OCI-LY3 (cell line): ENCODE measurements around the gene FTCD.

Experiments used
- H2AFZ ChIP-seq: fragments of 200-600, 300-600 bp; shearing (Covaris generic); 2 replicates; pipeline ENCODE4 v1.6.0; 2014; ENCODE audit warnings: antibody characterized with exemption, low read depth, low read length
- H3K27ac ChIP-seq: fragments of 200-600, 300-600 bp; sonication (generic); 2 replicates; pipeline ENCODE4 v1.5.1; 2014; ENCODE audit warnings: mild to moderate bottlenecking, low read length, moderate library complexity, mixed read lengths
- H3K27me3 ChIP-seq: fragments of 200-600, 300-600 bp; sonication (generic); 2 replicates; pipeline ENCODE4 v1.6.1; 2014; ENCODE audit warnings: low read depth, low read length, mixed read lengths
- H3K36me3 ChIP-seq: fragments of 200-600, 300-600 bp; sonication (generic); replicated peaks from 2 replicates; pipeline ENCODE3; 2014; ENCODE audit warnings: low read depth, low read length, mixed read lengths
- H3K4me1 ChIP-seq: fragments of 300-600, 200-600 bp; sonication (generic); 2 replicates; pipeline ENCODE4 v1.6.1; 2014; ENCODE audit warnings: low read length, mixed read lengths
- H3K4me2 ChIP-seq: fragments of 200-600, 300-600 bp; sonication (generic); 2 replicates; pipeline ENCODE4 v1.6.1; 2014; ENCODE audit warnings: low read length, mixed read lengths
- H3K4me3 ChIP-seq: fragments of 300-600, 200-600 bp; sonication (generic); 2 replicates; pipeline ENCODE4 v1.5.1; 2014; ENCODE audit warnings: antibody characterized with exemption, mild to moderate bottlenecking, low read length, moderate library complexity
- H3K79me2 ChIP-seq: fragments of 300-600, 200-600 bp; shearing (Covaris generic); 2 replicates; pipeline ENCODE4 v1.6.1; 2014; ENCODE audit warnings: mild to moderate bottlenecking, low read length, mixed read lengths
- H3K9ac ChIP-seq: fragments of 300-600, 200-600 bp; shearing (Covaris generic); 2 replicates; pipeline ENCODE4 v1.6.0; 2014; ENCODE audit warnings: mild to moderate bottlenecking, low read length, moderate library complexity
- H3K9me3 ChIP-seq: fragments of 200-600, 300-600 bp; shearing (Covaris generic); 2 replicates; pipeline ENCODE4 v1.6.1; 2014; ENCODE audit warnings: low read length, mixed read lengths; ENCODE audit not compliant: insufficient read depth
- H4K20me1 ChIP-seq: fragments of 200-600, 300-600 bp; sonication (generic); 2 replicates; pipeline ENCODE4 v1.6.1; 2016; ENCODE audit warnings: low read length, mixed read lengths; ENCODE audit not compliant: insufficient read depth
- CTCF ChIP-seq: fragments of 200-600, 300-600 bp; sonication (generic); IDR thresholded peaks from 2 replicates; pipeline ENCODE4 v1.5.1; 2014; ENCODE audit warnings: antibody characterized with exemption, low read length, low read depth
- EZH2phosphoT487 ChIP-seq: fragments of 200-600 bp; shearing (Covaris generic); IDR thresholded peaks from 2 replicates; pipeline ENCODE4 v1.6.1; 2018; ENCODE audit warnings: antibody characterized with exemption, mixed run types, low read depth

FTCD gene

GRCh38 chr21:46161633-46162592 is 6.5 kb upstream of the FTCD start:
- no peaks in the 10 kb centered on the region for H3K36me3 ChIP-seq
- H2AFZ ChIP-seq = no peak overlapping the region
- H3K4me1 ChIP-seq = no peaks in the 10 kb centered on the region
- no peak overlapping the region for H3K9ac ChIP-seq
- TF ChIP-seq EZH2phosphoT487 = no peak
- TF ChIP-seq CTCF = no peak
- H3K9me3 ChIP-seq = no peaks in the 10 kb centered on the region
- no peak overlapping the region for H3K4me2 ChIP-seq
- H3K27me3 ChIP-seq = no peaks in the 10 kb centered on the region
- H3K4me3 ChIP-seq = no peak overlapping the region
- H3K79me2 ChIP-seq = no peaks in the 10 kb centered on the region
- H4K20me1 ChIP-seq = no peaks in the 10 kb centered on the region
- H3K27ac ChIP-seq = no peak overlapping the region

GRCh38 chr21:46160907-46161632 is 5.7 kb upstream of the FTCD start:
- Histone ChIP-seq H3K27ac (no peak overlapping the region), H3K79me2 (no peaks in the 10 kb centered on the region), H3K36me3 (no peaks in the 10 kb centered on the region), H4K20me1 (no peaks in the 10 kb centered on the region), H2AFZ (no peak overlapping the region), H3K27me3 (no peaks in the 10 kb centered on the region), H3K4me1 (no peaks in the 10 kb centered on the region), H3K4me3 (no peak overlapping the region), H3K9ac (no peak overlapping the region), H3K4me2 (no peak overlapping the region), H3K9me3 (no peaks in the 10 kb centered on the region)
- no peak for TF ChIP-seq EZH2phosphoT487
- TF ChIP-seq CTCF = no peak

GRCh38 chr21:46160657-46160906 is 5.2 kb upstream of the FTCD start:
- H3K9ac ChIP-seq = no peak overlapping the region
- H3K27ac ChIP-seq = no peak overlapping the region
- H3K79me2 ChIP-seq = no peaks in the 10 kb centered on the region
- no peaks in the 10 kb centered on the region for H3K27me3 ChIP-seq
- no peaks in the 10 kb centered on the region for H3K9me3 ChIP-seq
- H3K4me1 ChIP-seq = no peaks in the 10 kb centered on the region
- no peak overlapping the region for H3K4me3 ChIP-seq
- no peak overlapping the region for H3K4me2 ChIP-seq
- H3K36me3 ChIP-seq = no peaks in the 10 kb centered on the region
- TF ChIP-seq CTCF = no peak
- TF ChIP-seq EZH2phosphoT487 = no peak
- H4K20me1 ChIP-seq = no peaks in the 10 kb centered on the region
- no peak overlapping the region for H2AFZ ChIP-seq

- no peaks in the 10 kb centered on the region for H3K4me1 ChIP-seq
- H2AFZ ChIP-seq = no peak overlapping the region
- H3K4me3 ChIP-seq = no peak overlapping the region
- H3K27ac ChIP-seq = no peak overlapping the region
- no peaks in the 10 kb centered on the region for H3K9me3 ChIP-seq
- no peaks in the 10 kb centered on the region for H4K20me1 ChIP-seq
- TF ChIP-seq EZH2phosphoT487 (no peak), CTCF (no peak)
- H3K9ac ChIP-seq = no peak overlapping the region
- no peaks in the 10 kb centered on the region for H3K36me3 ChIP-seq
- no peaks in the 10 kb centered on the region for H3K27me3 ChIP-seq
- H3K79me2 ChIP-seq = no peaks in the 10 kb centered on the region
- no peak overlapping the region for H3K4me2 ChIP-seq
Observed at GRCh38 chr21:46159841-46160656, 4.7 kb upstream of the FTCD start.
